Karpas-422 (cell line): ENCODE results near the gene IQGAP1. TPM values are rescaled to one million over a fixed set of nuclear protein-coding genes. Genes with fewer than 3 reads are reported as not detected.

Source experiments
- DNase-seq: peaks from one replicate; pipeline ENCODE4 v3.0.0-alpha.2; 2015
- H2AFZ ChIP-seq: fragments of 200-600 bp; sonication (generic); 2 replicates; pipeline ENCODE4 v1.6.1; 2014; ENCODE audit warnings: antibody characterized with exemption, low read length, mixed read lengths
- H3K27ac ChIP-seq: fragments of 200-600 bp; sonication (generic); 2 replicates; pipeline ENCODE4 v1.5.1; 2014; ENCODE audit warnings: mild to moderate bottlenecking, low read length, moderate library complexity
- H3K27me3 ChIP-seq: fragments of 200-600 bp; sonication (generic); 2 replicates; pipeline ENCODE4 v1.6.1; 2014; ENCODE audit warnings: low read length, mixed read lengths
- H3K36me3 ChIP-seq: fragments of 200-600 bp; sonication (generic); 2 replicates; pipeline ENCODE4 v1.6.1; 2014; ENCODE audit warnings: low read length, mixed read lengths; ENCODE audit not compliant: insufficient read depth
- H3K4me1 ChIP-seq: fragments of 200-600 bp; sonication (generic); 2 replicates; pipeline ENCODE4 v1.6.1; 2014; ENCODE audit warnings: mild to moderate bottlenecking, low read length, mixed read lengths
- H3K4me2 ChIP-seq: fragments of 200-600 bp; sonication (generic); 2 replicates; pipeline ENCODE4 v1.6.1; 2014; ENCODE audit warnings: low read length, low read depth, mild to moderate bottlenecking; ENCODE audit not compliant: poor library complexity, severe bottlenecking
- H3K4me3 ChIP-seq: fragments of 200-600 bp; sonication (generic); 2 replicates; pipeline ENCODE4 v1.5.1; 2014; ENCODE audit warnings: mild to moderate bottlenecking, antibody characterized with exemption, low read length, mixed read lengths
- H3K79me2 ChIP-seq: fragments of 200-600 bp; sonication (generic); 2 replicates; pipeline ENCODE4 v1.6.1; 2014; ENCODE audit warnings: mild to moderate bottlenecking, low read length, mixed read lengths
- H3K9ac ChIP-seq: fragments of 200-600 bp; sonication (generic); 2 replicates; pipeline ENCODE4 v1.6.0; 2014; ENCODE audit warnings: low read length
- H3K9me2 ChIP-seq: fragments of 200-600 bp; sonication (generic), shearing (Covaris generic); replicated peaks from 2 replicates; pipeline ENCODE4 v1.6.0; 2014; ENCODE audit warnings: mild to moderate bottlenecking, low read length, moderate library complexity; ENCODE audit not compliant: insufficient read depth
- H3K9me3 ChIP-seq: fragments of 300-700, 200-600 bp; sonication (generic); 2 replicates; pipeline ENCODE4 v1.6.1; 2014; ENCODE audit warnings: low read length, mixed read lengths
- H4K20me1 ChIP-seq: fragments of 200-600 bp; sonication (generic); 2 replicates; pipeline ENCODE4 v1.6.1; 2014; ENCODE audit warnings: mild to moderate bottlenecking, antibody characterized with exemption, low read length, low read depth; ENCODE audit not compliant: insufficient read depth
- small RNA-seq: library from RNA; depleted of rRNA; stranded (forward); fragments of <200 nt; gene quantifications from one replicate; pipeline ENCODE3, GENCODE V24; 2014
- total RNA-seq: library from RNA; depleted of rRNA; stranded (reverse); fragments of >200 nt; shearing (Covaris generic); gene quantifications from 2 replicates; pipeline ENCODE4 v1.2.3, GENCODE V29; 2014; ENCODE audit warnings: low replicate concordance; rRNA removed

Gene IQGAP1
- total RNA-seq, 1 experiment from 2014 or later: 122 TPM

DNA sequence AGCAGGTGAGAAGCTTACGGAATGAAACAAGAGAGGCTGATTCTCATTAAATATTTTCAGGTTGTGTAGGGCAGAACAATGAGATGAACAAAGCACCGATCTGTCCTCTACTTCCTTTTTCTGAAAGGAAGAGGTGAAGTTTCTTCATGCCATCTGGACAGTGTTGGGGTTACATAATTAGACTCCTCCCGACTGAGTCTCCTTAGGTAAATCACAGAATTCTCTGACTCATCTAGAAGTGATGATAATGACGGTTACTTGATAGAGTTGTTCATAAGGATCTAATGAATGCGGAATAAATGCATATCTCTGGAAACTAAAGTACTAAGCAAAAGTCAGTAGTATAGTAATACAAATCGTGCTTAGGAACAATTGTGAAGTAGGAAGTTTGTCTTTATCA lies 162.9 kb downstream of the IQGAP1 start:
- Histone ChIP-seq H3K9ac (peak overlapping the region; percentile 73), H4K20me1 (0 out of 2 replicates have a peak, but pooled peaks cover 5% of the 10 kb centered on the region), H3K4me3 (peak overlapping the region; percentile 64), H3K79me2 (peaks cover 56% of the 10 kb centered on the region), H3K27me3 (no peaks in the 10 kb centered on the region), H3K36me3 (no peaks in the 10 kb centered on the region), H3K4me2 (peak overlapping the region; percentile 86), H3K27ac (peak overlapping the region; percentile 95), H2AFZ (peak overlapping the region; percentile 64; the same call in 1 of the 2 replicates), H3K9me2 (no peaks in the 10 kb centered on the region), H3K9me3 (no peaks in the 10 kb centered on the region), H3K4me1 (peaks cover 30% of the 10 kb centered on the region)
- peak; percentile 83 for DNase-seq

Small RNA genes within 50 kb of the gene (small RNA-seq; reads per million reads assigned to genes)
- gene NDUFA3P4: not detected

Other genes starting within 250 kb of the IQGAP1 start
- gene SEMA4B, start 186.9 kb upstream of the IQGAP1 start, total RNA-seq: 40.4 and 65.1 TPM in 2 replicates
- gene CIB1, start 154.3 kb upstream of the IQGAP1 start, total RNA-seq: 42.1 and 64.5 TPM in 2 replicates
- 7.8 and 11.2 TPM in 2 replicates for gene GDPGP1, start 154.0 kb upstream of the IQGAP1 start, total RNA-seq
- gene TTLL13, start 138.7 kb upstream of the IQGAP1 start, total RNA-seq: 0.40 TPM in 1 of 2 replicates, not detected in the other
- gene NGRN, start 122.6 kb upstream of the IQGAP1 start, total RNA-seq: 29.9 and 41.7 TPM in 2 replicates
- gene ZNF774, start 36.0 kb upstream of the IQGAP1 start, total RNA-seq: 0.34 and 0.79 TPM in 2 replicates
- 27.7 and 39.7 TPM in 2 replicates for gene CRTC3, start 141.7 kb downstream of the IQGAP1 start, total RNA-seq